IMR-90 (cell line): ENCODE data around the gene COLEC12. TPM values are rescaled to one million over a fixed set of nuclear protein-coding genes. Genes with fewer than 3 reads are reported as not detected.
"Not testable (repeated sequence)": the region's sequence is repeated elsewhere in the genome, so short reads cannot be mapped to it uniquely, and the experiment has no call there.

Experiments used
- ATAC-seq: fragments of 200-7000 bp; cut with Tn5 transposase; 2 replicates; pipeline ENCODE4 v1.9.1; 2020; ENCODE audit warnings: low read depth, mild to moderate bottlenecking, moderate library complexity
- BruUV-seq: library from RNA; stranded (reverse); fragments of 400-500 nt; replicated peaks from 2 replicates; lab custom pipeline; 2021; lab: Mats Ljungman, UMichigan
- CTCF ChIA-PET: fragments of 300-600 bp; formaldehyde crosslinking; extraction: SDS; loops from one replicate; lab custom pipeline; 2021; ENCODE audit warnings: antibody characterized with exemption; lab: Yijun Ruan, JAX
- POLR2A ChIA-PET: fragments of 300-600 bp; sonication (Branson Sonifier 250); formaldehyde crosslinking; loops from one replicate; lab custom pipeline; 2022; ENCODE audit warnings: antibody characterized with exemption; ENCODE audit not compliant: unreplicated experiment; lab: Charles Lee
- DNase-seq: peaks from one replicate; pipeline ENCODE4 v3.0.0; 2013
- H2AFZ ChIP-seq: replicated peaks from 2 replicates; pipeline ENCODE3; 2013; ENCODE audit warnings: low read length, mild to moderate bottlenecking; ENCODE audit not compliant: poor library complexity
- H2AK5ac ChIP-seq: 2 replicates; pipeline ENCODE4 v1.6.1; 2013; ENCODE audit warnings: low read depth, low read length, inconsistent platforms
- H2AK9ac ChIP-seq: replicated peaks from 2 replicates; pipeline ENCODE3; 2013; ENCODE audit warnings: mild to moderate bottlenecking, low read depth, low read length, moderate library complexity; ENCODE audit not compliant: poor library complexity
- H2BK120ac ChIP-seq: 2 replicates; pipeline ENCODE4 v1.6.1; 2013; ENCODE audit warnings: low read depth, low read length, inconsistent platforms
- H2BK15ac ChIP-seq: 3 replicates; pipeline ENCODE4 v1.6.1; 2013; ENCODE audit warnings: low read depth, low read length, inconsistent platforms
- H2BK20ac ChIP-seq: 2 replicates; pipeline ENCODE4 v1.6.1; 2013; ENCODE audit warnings: low read depth, mild to moderate bottlenecking, inconsistent platforms, low read length, moderate library complexity
- H2BK5ac ChIP-seq: 2 replicates; pipeline ENCODE4 v1.6.1; 2013; ENCODE audit warnings: mild to moderate bottlenecking, low read depth, low read length, inconsistent platforms; ENCODE audit not compliant: poor library complexity, severe bottlenecking
- H3K14ac ChIP-seq: replicated peaks from 2 replicates; pipeline ENCODE4 v1.6.1; 2013; ENCODE audit warnings: low read depth, low read length, inconsistent platforms
- H3K18ac ChIP-seq: 2 replicates; pipeline ENCODE4 v1.6.1; 2013; ENCODE audit warnings: low read depth, low read length, control low read depth
- H3K23ac ChIP-seq: 2 replicates; pipeline ENCODE4 v1.6.1; 2013; ENCODE audit warnings: low read depth, low read length, inconsistent platforms
- H3K27ac ChIP-seq: 2 replicates; pipeline ENCODE4 v1.5.1; 2013; ENCODE audit warnings: mild to moderate bottlenecking, control low read depth, low read length; ENCODE audit not compliant: insufficient read depth
- H3K27me3 ChIP-seq: 2 replicates; pipeline ENCODE4 v1.6.1; 2013; ENCODE audit warnings: low read length; ENCODE audit not compliant: control insufficient read depth, insufficient read depth
- H3K36me3 ChIP-seq: 2 replicates; pipeline ENCODE4 v1.6.1; 2013; ENCODE audit warnings: low read length, mixed read lengths; ENCODE audit not compliant: control insufficient read depth, insufficient read depth
- H3K4ac ChIP-seq: 2 replicates; pipeline ENCODE4 v1.6.1; 2013; ENCODE audit warnings: low read depth, low read length, inconsistent platforms
- H3K4me1 ChIP-seq: 2 replicates; pipeline ENCODE4 v1.6.1; 2013; ENCODE audit warnings: low read length, mixed read lengths; ENCODE audit not compliant: control insufficient read depth, insufficient read depth
- H3K4me2 ChIP-seq: 2 replicates; pipeline ENCODE4 v1.6.1; 2013; ENCODE audit warnings: low read depth, mild to moderate bottlenecking, control low read depth, low read length, moderate library complexity
- H3K4me3 ChIP-seq: 2 replicates; pipeline ENCODE4 v1.5.1; 2013; ENCODE audit warnings: low read depth, mild to moderate bottlenecking, control low read depth, low read length, moderate library complexity; ENCODE audit not compliant: insufficient read depth
- H3K56ac ChIP-seq: 2 replicates; pipeline ENCODE4 v1.6.1; 2013; ENCODE audit warnings: low read length, inconsistent platforms; ENCODE audit not compliant: insufficient read depth; ENCODE audit errors: extremely low read depth
- H3K79me1 ChIP-seq, 2 experiments: 2 replicates each; pipeline ENCODE4 v1.6.1; 2013; ENCODE audit warnings: low read length in 2 of 2, inconsistent platforms in 1 of 2, low read depth in 1 of 2
- H3K9ac ChIP-seq: 2 replicates; pipeline ENCODE4 v1.6.1; 2013; ENCODE audit warnings: low read depth, low read length, control low read depth
- H3K9me1 ChIP-seq: 2 replicates; pipeline ENCODE4 v1.6.1; 2013; ENCODE audit warnings: low read length, inconsistent platforms; ENCODE audit not compliant: insufficient read depth
- H3K9me3 ChIP-seq: 2 replicates; pipeline ENCODE4 v1.6.1; 2013; ENCODE audit warnings: low read length; ENCODE audit not compliant: control insufficient read depth, insufficient read depth
- H4K20me1 ChIP-seq: 2 replicates; pipeline ENCODE4 v1.6.1; 2013; ENCODE audit warnings: low read length, inconsistent platforms; ENCODE audit not compliant: insufficient read depth
- H4K5ac ChIP-seq: 2 replicates; pipeline ENCODE4 v1.6.1; 2013; ENCODE audit warnings: mild to moderate bottlenecking, low read depth, low read length, control low read depth
- H4K8ac ChIP-seq, 2 experiments: 2 replicates each; pipeline ENCODE4 v1.6.1; 2013; ENCODE audit warnings: low read depth in 2 of 2, low read length in 2 of 2, control low read depth in 1 of 2, inconsistent platforms in 1 of 2
- H4K91ac ChIP-seq: 2 replicates; pipeline ENCODE4 v1.6.1; 2013; ENCODE audit warnings: low read depth, low read length, inconsistent platforms; ENCODE audit not compliant: insufficient read depth
- WGBS, 2 experiments: methylation state at CpG; one replicate each; pipeline versions ENCODE4 v1.1.5 to v1.1.7; 2013; ENCODE audit warnings: missing lambda C conversion rate in 2 of 2; ENCODE audit not compliant: insufficient read length in 1 of 2; ENCODE audit errors: extremely low coverage in 2 of 2; 5-methylcytosine and 5-hydroxymethylcytosine counted together
- dilution Hi-C: fragments of 300-500 bp; cut with HindIII; formaldehyde crosslinking; loops from one replicate; pipeline ENCODE4 v1.14.3; 2018; ENCODE audit warnings: low sequenced_read_pairs; ENCODE audit not compliant: unreplicated experiment
- in situ Hi-C: fragments of 300-500 bp; cut with MboI; formaldehyde crosslinking; loops from 3 replicates; pipeline ENCODE4 v1.14.3; 2019; ENCODE audit warnings: low sequenced_read_pairs, inconsistent platforms, mixed read lengths
- intact Hi-C: fragments of 100-400 bp; cut with micrococcal nuclease; formaldehyde crosslinking; loops from 2 replicates; pipeline ENCODE4 v1.10.0; 2022
- polyA plus RNA-seq, 3 experiments: library from polyadenylated mRNA; depleted of rRNA; stranded (reverse); fragments of >200 nt; gene quantifications; 2 replicates each; pipeline ENCODE4 v1.2.3, GENCODE V29; 2012; ENCODE audit warnings: low replicate concordance in 1 of 3
- total RNA-seq: library from RNA; depleted of rRNA; stranded (reverse); fragments of >200 nt; gene quantifications from 2 replicates; pipeline ENCODE4 v1.2.3, GENCODE V29; 2012

COLEC12 gene
- total and polyA plus RNA-seq, 2 of the 4 experiments (the other 2 are of a cell fraction): 1.0 to 2.3 TPM

- 90% methylated on average over 2 of the region's 4 CpGs; no CpG with 5 or more reads in 1 of the 2 experiments for WGBS, 2 experiments
- H3K4me1 ChIP-seq, H2BK20ac ChIP-seq, H2AK9ac ChIP-seq, POLR2A ChIA-PET, H4K5ac ChIP-seq, DNase-seq, H3K79me1 ChIP-seq, H4K8ac ChIP-seq, H3K27me3 ChIP-seq, H3K9me3 ChIP-seq, dilution Hi-C loops, in situ Hi-C loops, BruUV-seq, H4K91ac ChIP-seq, ATAC-seq, H3K18ac ChIP-seq, H3K27ac ChIP-seq, H3K4me3 ChIP-seq, H3K4me2 ChIP-seq, H2AFZ ChIP-seq, H2BK15ac ChIP-seq, H3K9ac ChIP-seq, intact Hi-C loops, H3K36me3 ChIP-seq, H3K9me1 ChIP-seq, H3K56ac ChIP-seq, H2BK120ac ChIP-seq, H4K20me1 ChIP-seq, H2BK5ac ChIP-seq, H3K14ac ChIP-seq, H3K23ac ChIP-seq, H2AK5ac ChIP-seq, H3K4ac ChIP-seq: not testable (repeated sequence)
- CTCF ChIA-PET: interaction anchor here (0.7 kb wide), 1 partner anchor 95 kb away, joined by 3 read pairs; no protein-coding TSS in a partner anchor
These were observed 95.5 kb downstream of the COLEC12 start for GRCh38 chr18:405006-405405.
